ENCODE results near the gene NACC2. TPM values are rescaled to one million over a fixed set of nuclear protein-coding genes. Genes with fewer than 3 reads are reported as not detected.

The NACC2 gene
- total and polyA plus RNA-seq, 7 donors, result 8.5 to 33.5 (median 18.4) TPM

DNA sequence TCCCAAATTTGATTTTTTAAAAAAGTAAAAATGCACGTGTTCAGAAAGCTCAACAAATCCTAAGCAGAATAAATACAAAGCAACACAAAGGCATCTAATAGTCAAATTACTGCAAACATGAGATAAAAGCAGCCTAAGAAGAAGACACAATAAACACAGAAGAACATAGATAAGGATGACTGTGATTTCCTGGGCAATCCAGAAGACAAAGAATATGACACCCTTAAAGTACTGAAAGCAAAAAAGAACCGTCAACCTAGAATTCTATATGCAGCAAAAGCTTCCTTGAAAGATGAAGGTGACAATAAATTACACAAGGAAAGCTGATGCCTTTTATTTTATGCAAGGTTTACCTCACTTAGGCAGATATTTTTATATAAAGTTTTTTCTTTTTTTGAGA, 58.2 kb downstream of the NACC2 start:
- intact Hi-C loops (cut with DNase I), result loop anchor here in 1 of 2 donors (5.0 kb wide), 1 partner anchor 45 kb away; no protein-coding TSS in a partner anchor

DNA sequence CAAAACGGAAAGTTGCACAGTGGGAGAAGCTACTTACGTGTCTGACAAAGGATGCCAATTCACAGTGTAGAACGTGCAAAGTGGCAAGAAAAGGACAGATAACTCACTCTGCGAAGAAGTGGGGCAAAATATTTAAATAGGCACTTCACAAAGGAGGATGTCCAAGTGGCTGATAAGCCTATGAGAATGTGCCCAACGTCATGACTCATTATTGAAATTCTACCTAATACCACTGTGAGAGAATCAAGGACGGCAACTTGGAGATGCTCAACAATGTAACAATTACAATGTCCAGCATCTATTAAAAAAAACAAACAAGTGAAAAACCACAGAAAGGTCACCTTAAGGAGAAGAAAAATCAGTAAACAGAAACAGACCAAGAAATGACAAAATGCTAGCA, 59.0 kb downstream of the NACC2 start:
- Histone ChIP-seq H3K36me3 (ENCODE audit: insufficient read depth in 1 of 2, low read depth in 1 of 2) (peaks cover 0 to 6% of the 10 kb centered on the region in 2 donors), H3K4me3 (no peak overlapping the region), H3K9me3 (peaks cover 11% of the 10 kb centered on the region), H3K27ac (no peak overlapping the region), H3K4me1 (peaks cover 12% of the 10 kb centered on the region), H3K27me3 (ENCODE audit: insufficient read depth in 3 of 3, low read length in 2 of 3) (no peaks in the 10 kb centered on the region)
- 69 to 80% (median 72%) methylated on average over 6 of the region's 6 CpGs for WGBS, 3 donors
- DNase-seq (no peak), ATAC-seq (peak in 2 of 4 donors; percentile 58 to 73)
- intact Hi-C loops (cut with DNase I), result loop anchor here in 1 of 2 donors (5.0 kb wide), 1 partner anchor 46 kb away; no protein-coding TSS in a partner anchor
- TF ChIP-seq, protein P1, sequence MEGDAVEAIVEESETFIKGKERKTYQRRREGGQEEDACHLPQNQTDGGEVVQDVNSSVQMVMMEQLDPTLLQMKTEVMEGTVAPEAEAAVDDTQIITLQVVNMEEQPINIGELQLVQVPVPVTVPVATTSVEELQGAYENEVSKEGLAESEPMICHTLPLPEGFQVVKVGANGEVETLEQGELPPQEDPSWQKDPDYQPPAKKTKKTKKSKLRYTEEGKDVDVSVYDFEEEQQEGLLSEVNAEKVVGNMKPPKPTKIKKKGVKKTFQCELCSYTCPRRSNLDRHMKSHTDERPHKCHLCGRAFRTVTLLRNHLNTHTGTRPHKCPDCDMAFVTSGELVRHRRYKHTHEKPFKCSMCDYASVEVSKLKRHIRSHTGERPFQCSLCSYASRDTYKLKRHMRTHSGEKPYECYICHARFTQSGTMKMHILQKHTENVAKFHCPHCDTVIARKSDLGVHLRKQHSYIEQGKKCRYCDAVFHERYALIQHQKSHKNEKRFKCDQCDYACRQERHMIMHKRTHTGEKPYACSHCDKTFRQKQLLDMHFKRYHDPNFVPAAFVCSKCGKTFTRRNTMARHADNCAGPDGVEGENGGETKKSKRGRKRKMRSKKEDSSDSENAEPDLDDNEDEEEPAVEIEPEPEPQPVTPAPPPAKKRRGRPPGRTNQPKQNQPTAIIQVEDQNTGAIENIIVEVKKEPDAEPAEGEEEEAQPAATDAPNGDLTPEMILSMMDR (IDR thresholded peaks at IDR 0.05), result no peak

More for the DNA sequence above, 58.2 kb downstream of the NACC2 start:
- Histone ChIP-seq H3K4me3 (no peak overlapping the region), H3K27me3 (ENCODE audit: insufficient read depth in 3 of 3, low read length in 2 of 3) (no peaks in the 10 kb centered on the region), H3K4me1 (peaks cover 7% of the 10 kb centered on the region), H3K9me3 (peaks cover 11% of the 10 kb centered on the region), H3K27ac (no peak overlapping the region), H3K36me3 (ENCODE audit: insufficient read depth in 1 of 2, low read depth in 1 of 2) (peaks cover 0 to 6% of the 10 kb centered on the region in 2 donors)
- TF ChIP-seq, protein P1 (IDR thresholded peaks at IDR 0.05), result no peak
- WGBS, 3 donors, result 90 to 95% (median 93%) methylated on average over 2 of the region's 2 CpGs
- ATAC-seq (no peak), DNase-seq (no peak)

DNA sequence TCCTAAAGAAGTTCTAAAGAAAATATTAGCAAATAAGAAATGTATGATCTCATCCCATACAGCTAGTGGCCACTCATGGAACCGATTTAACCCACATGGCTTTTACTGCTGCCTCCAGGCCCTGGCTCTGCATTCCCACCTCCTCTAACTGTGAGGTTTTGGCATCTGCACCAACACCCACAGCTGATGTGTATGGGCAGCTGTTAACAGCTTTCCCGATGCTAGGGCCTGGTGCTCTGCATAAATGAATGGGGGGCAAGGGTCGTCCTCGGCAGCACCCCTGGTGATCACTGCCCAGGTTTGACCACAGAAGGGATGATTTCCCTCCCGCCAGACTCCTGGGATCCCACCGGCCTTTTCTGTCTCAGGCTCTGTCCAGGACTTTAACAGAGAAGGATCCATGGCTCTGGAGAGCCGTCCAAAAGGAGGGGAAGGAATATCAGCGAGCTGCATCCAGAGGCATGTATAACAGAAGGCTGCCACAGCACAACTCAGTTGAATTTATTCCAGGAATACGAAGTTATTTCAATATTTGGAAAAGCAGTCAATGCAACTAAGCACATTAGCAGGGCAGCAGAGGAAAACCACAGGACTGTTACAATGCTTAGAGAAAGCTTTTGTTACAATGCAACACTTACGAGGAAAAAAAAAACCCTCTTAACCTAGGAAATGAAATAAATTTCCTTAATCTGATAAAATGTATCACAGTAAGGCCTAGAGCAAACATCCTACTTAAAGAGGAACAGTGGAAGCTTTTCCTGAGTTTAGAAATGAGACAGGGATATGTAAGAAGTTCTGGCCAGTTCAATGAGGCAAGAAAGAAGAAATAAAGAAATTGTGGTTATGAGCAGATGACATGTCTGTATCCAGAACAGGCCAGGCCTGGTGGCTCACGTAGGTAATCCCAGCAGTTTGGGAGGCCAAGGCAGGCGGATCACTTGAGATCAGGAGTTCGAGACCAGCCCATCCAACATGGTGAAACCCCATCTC, 63.1 kb downstream of the NACC2 start:
- Histone ChIP-seq H3K27me3 (ENCODE audit: insufficient read depth in 3 of 3, low read length in 2 of 3) (no peaks in the 10 kb centered on the region), H3K4me1 (peaks cover 42% of the 10 kb centered on the region), H3K27ac (no peak overlapping the region), H3K9me3 (peaks cover 3% of the 10 kb centered on the region), H3K36me3 (ENCODE audit: insufficient read depth in 1 of 2, low read depth in 1 of 2) (peaks cover 0 to 6% of the 10 kb centered on the region in 2 donors), H3K4me3 (no peak overlapping the region)
- intact Hi-C loops (cut with DNase I), result no loop called here
- TF ChIP-seq, protein P1 (IDR thresholded peaks at IDR 0.05), result no peak
- ATAC-seq, result no peak
- WGBS, 3 donors, result 60 to 74% (median 61%) methylated on average over 13 of the region's 13 CpGs
- DNase-seq, result peak in 1 of 2 donors; percentile 6

DNA sequence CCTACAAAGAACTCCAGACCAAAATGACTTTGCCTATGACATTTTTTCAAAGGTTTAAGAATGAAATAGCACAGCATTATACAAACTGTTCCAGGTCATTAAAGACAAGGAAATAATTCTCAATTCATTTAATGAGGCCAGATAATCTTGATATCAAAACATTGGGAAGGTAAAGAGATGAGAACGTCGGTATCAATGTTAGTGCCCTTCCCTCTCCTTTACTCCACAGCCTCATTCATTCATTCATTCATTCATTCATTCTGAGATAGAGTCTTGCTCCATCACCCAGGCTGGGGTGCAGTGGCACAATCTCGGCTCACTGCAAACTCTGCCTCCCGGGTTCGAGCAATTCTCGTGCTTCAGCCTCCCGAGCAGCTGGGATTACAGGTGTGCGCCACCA, 64.0 kb downstream of the NACC2 start:
- Histone ChIP-seq H3K4me1 (peaks cover 44% of the 10 kb centered on the region), H3K27ac (no peak overlapping the region), H3K27me3 (ENCODE audit: insufficient read depth in 3 of 3, low read length in 2 of 3) (no peaks in the 10 kb centered on the region), H3K9me3 (no peaks in the 10 kb centered on the region), H3K4me3 (no peak overlapping the region), H3K36me3 (ENCODE audit: insufficient read depth in 1 of 2, low read depth in 1 of 2) (peaks cover 0 to 6% of the 10 kb centered on the region in 2 donors)
- TF ChIP-seq, protein P1 (IDR thresholded peaks at IDR 0.05), result no peak
- DNase-seq (no peak), ATAC-seq (no peak)
- WGBS, 3 donors, result 93 to 95% (median 93%) methylated on average over 8 of the region's 8 CpGs
- intact Hi-C loops (cut with DNase I), result no loop called here
